HUDEP-2 (cell line): ENCODE data around the gene PDGFC.
"Not testable (repeated sequence)": the region's sequence is repeated elsewhere in the genome, so short reads cannot be mapped to it uniquely, and the experiment has no call there.

ENCODE experiments used
- DNase-seq, 76 experiments: peaks; one replicate each; lab custom pipeline; 2025; ENCODE audit not compliant: unreplicated experiment in 76 of 76; lab: John Stamatoyannopoulos, UW

Gene PDGFC

GRCh38 chr4:156953001-156953400, 18.6 kb downstream of the PDGFC start:
- DNase-seq: no peak

DNA sequence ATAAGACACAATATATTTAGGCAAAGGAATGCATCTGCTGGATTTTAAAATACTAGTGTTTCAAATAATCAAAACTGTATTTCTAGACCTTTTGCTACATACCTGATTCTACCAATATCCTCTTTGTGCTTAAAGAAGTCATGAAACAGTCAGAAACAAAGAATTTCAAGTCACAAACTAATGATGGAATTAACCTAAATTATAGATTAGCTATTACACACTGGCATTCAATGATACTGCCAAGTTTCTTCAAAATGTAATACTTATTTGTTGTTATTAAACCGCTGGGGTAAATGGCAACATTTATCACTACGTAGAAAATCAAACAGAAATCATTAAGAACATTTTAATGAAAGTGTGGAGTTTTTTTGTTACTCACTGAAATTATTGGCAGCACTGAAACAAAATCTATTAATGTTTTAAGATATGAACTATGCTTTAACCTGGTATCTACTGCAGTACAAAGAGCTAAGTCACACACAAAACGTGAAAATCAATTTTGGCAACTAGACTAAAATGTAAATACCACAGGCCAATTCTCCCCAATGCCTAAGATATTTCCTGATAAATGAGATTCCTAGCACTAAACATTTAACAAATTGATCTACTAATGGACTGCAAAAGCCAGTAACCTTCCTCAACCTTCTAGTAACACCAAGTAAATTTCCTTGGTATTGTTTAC, 19.4 kb downstream of the PDGFC start:
- no peak for DNase-seq

- DNase-seq: no peak
Observed at GRCh38 chr4:156950948-156951347, 20.7 kb downstream of the PDGFC start.

DNA sequence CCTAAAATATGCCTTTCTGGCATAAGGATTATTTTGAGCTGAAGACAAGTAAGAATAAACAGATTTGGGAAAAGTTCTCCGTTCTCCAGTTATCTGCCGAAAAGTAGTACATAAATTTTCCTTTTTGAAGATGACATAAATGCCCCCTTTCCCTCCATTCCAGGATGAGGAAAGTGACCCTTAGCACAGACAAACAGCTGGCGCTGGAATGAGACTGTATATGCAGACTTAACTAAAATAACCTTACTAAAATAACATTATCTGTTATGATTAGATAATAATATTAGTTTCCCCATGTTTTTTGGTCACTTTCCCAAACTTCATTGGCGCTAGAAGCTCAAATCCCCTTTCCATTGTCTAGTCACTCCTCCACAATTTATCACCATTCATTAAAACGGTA, 21.5 kb downstream of the PDGFC start:
- no peak for DNase-seq

GRCh38 chr4:156949373-156949814, 22.2 kb downstream of the PDGFC start:
- DNase-seq: no peak

DNA sequence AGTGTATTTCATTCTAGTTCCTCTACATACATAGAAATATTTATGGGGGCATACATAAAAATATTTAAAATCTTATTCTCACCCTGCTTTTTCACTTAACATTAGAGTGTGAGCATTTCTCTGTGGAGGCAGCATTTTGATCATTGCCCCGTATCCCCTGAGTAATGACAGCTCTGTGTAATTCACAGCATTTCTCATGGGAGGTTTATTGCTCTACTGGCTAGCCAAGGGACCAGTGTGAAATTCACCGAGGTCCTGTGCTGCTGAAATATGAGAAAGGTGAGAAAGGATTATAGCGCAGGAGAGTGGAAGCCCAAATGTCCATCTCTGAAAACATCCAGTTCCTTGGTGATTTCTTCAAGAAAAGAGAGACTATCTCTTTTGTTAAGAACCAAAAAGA, 22.9 kb downstream of the PDGFC start:
- DNase-seq: no peak

- DNase-seq: no peak
Observed at GRCh38 chr4:156948133-156948532, 23.5 kb downstream of the PDGFC start.

DNA sequence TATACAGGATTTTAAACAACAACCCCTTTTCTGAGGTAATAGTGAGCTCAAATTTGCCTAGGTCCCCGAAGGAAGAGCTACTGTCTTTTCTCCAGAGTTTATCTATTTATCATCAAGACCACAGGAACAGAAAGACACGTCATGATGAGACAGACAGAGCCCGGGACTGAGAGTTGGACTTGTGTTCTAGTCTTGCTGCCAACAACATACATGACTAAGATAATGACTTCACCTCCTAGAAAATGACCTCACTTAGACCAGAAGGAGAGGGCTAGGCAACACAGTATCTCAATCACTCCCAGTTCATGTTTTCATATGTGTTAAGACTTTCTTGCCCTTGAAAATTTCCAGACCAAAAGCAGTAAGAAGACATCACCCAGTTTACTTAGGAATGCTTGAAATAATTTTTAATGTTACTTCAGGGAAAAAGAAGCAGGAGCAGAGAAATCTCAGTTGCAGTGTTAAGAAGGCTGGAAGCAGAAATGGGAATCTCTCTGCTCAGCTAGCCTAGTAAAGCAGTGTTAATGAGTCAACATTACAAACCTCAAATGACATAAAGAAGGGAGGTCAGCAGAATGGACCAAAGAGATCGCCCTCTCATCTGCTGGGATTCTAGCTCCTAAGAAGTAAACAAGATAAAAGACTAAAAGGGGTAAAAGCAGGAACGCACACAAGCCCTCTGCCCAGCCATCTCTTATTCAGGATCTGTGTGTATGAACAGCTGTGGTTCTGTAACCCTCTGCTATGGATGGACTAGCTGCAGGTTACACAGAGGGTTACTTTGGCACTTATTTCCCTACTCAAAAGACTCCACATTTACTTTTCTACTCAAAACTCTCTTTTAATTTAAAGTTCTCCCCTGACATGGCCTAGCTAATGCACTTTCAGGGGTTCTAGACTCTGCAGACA, 24.8 kb downstream of the PDGFC start:
- peak in 13 of 76 experiments; percentile 1 to 47 (median 7) for DNase-seq

- no peak for DNase-seq
Observed at GRCh38 chr4:156945532-156945931, 26.1 kb downstream of the PDGFC start.

DNA sequence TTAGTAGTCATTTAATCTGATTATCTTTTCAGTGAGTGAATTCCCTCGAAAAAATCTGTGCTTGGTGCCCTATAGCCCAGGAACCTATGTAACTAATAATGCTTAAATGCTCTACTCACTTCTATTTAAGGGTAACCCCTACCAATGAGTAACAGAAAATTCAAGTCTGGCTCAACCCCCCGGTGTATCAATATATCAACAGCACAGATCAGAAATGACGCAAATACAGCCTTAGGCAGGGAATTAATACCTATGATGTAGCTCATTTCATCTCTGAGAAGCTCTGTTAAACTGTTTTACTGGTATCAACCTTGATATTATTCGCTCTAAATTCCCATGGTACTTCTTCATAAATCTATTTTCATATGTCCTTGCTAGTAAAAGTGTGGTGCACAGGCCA, 28.6 kb downstream of the PDGFC start:
- no peak for DNase-seq

DNA sequence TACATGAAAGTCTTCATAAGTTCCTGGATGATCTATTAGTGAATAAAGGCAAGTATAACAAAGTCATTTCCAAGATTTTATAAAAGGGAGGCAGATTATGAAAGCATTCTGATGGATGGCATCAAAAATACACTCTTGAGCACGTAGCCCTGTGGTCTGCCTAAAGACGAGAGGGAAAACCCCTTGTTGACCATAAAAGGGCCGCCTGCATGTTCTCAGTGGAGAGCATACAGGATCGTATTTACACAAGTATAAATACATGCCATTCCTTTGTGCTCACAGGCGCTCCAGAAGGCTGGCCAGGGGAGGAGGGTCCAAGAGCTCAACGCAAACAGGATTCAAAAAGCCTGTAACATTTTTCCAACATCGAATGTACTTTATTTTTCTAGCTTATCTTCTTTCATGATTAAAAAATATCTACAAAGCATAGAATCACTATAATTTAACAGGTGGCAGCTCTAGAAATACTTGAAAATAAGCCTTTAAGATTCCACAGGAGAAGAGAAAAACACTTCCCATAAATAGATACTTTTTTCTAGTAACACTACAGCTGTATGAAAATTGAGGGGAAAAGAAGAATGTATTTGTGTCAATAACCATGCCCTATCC, 29.6 kb downstream of the PDGFC start:
- no peak for DNase-seq

GRCh38 chr4:156939801-156940200, 31.8 kb downstream of the PDGFC start:
- DNase-seq: no peak

GRCh38 chr4:156939139-156939538, 32.5 kb downstream of the PDGFC start:
- DNase-seq: no peak

DNA sequence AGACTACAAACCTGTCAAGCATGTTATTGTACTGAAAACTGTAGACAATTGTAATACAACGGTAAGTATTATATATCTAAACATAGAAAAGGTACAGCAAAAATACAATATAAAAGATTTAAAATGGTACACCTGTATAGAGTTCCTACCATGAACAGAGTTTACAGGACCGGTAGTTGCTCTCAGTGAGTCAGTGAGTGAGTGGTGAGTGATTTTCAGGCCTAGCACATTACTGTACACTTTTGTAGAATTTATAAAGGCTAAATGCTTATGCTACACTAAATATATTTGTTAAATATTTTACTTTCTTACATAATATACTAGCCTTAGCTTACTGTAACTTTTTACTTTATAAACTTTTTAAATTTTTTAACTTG, 37.4 kb downstream of the PDGFC start:
- DNase-seq: no peak

- DNase-seq: peak in 4 of 76 experiments; percentile 2 to 35 (median 14)
Observed at GRCh38 chr4:156933633-156934258, 37.9 kb downstream of the PDGFC start.

GRCh38 chr4:156932360-156932759, 39.2 kb downstream of the PDGFC start:
- not testable (repeated sequence) for DNase-seq

DNA sequence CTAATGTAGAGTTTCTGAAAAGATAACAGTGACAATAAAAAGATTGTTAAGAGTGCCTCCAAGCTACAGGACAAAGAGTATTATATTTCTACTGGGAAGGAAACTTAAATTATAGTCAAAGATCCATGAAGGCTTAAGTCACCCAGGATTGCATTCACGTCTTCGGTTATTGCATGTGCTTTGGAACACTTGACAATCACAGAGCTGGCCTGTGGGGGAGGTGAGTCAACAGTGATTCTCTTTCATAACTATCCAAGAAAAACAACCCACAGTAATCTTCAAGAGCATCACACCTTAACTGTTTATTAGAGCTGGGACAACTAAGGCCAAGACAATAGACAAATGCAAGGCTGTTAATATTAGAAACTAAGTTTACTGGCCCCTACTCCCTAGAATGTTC, 40.3 kb downstream of the PDGFC start:
- no peak for DNase-seq

- DNase-seq: no peak
Observed at GRCh38 chr4:156929386-156930105, 42.1 kb downstream of the PDGFC start.

GRCh38 chr4:156924774-156925315, 46.8 kb downstream of the PDGFC start:
- no peak for DNase-seq

DNA sequence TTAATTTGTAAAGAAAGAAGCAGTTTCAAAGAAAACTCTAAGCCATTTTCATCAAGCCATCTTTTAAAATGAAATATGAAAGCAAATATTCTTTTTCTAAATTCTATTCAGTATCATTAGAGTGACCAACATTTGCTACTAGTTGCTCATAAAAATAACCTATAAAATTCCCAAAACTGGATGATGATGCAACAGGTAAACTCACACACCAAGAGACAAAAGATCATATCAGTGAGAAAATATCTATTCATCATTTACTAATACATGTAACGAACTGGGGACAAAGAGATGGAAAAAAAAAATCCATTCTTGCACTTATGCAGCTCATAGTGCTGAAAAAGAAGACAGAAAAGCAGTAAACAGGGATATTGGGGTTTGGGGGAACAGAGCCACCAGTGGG, 48.1 kb downstream of the PDGFC start:
- no peak for DNase-seq
